HepG2 (cell line): Measurements from ENCODE around the gene PRICKLE2. TPM values are rescaled to one million over a fixed set of nuclear protein-coding genes. Genes with fewer than 3 reads are reported as not detected.

ENCODE experiments used
- ATAC-seq: fragments of 200-7000 bp; cut with Tn5 transposase; 3 replicates; pipeline ENCODE4 v1.9.1; 2020; ENCODE audit warnings: mild to moderate bottlenecking, moderate library complexity
- BruUV-seq: library from RNA; stranded (reverse); fragments of 400-500 nt; replicated peaks from 2 replicates; lab custom pipeline; 2021; lab: Mats Ljungman, UMichigan
- CTCF ChIA-PET: fragments of 300-600 bp; formaldehyde crosslinking; extraction: SDS; loops from one replicate; lab custom pipeline; 2021; ENCODE audit warnings: low total read pairs, inconsistent platforms, low intra/inter-chr PET ratio; lab: Yijun Ruan, JAX
- POLR2A ChIA-PET: fragments of 350-600 bp; sonication (Branson Sonifier 250); formaldehyde crosslinking; loops from one replicate; lab custom pipeline; 2020; ENCODE audit warnings: antibody characterized with exemption, inconsistent platforms; lab: Yijun Ruan, JAX
- DNase-seq: peaks from one replicate; pipeline ENCODE4 v3.0.0-alpha.2; 2015; ENCODE audit warnings: low spot score
- FAIRE-seq: peaks from 3 replicates; lab custom pipeline; 2011; peaks lifted over from hg19 to GRCh38; lab: Jason Lieb, UNC
- H2AFZ ChIP-seq: one replicate; pipeline ENCODE4 v1.6.1; 2011; ENCODE audit warnings: low read length, inconsistent platforms
- H3K27ac ChIP-seq: fragments of 300-600 bp; 3 replicates; pipeline ENCODE4 v1.8.0; 2011; ENCODE audit warnings: mixed run types, mild to moderate bottlenecking, mixed read lengths, low read length, inconsistent platforms; ENCODE audit not compliant: insufficient read depth; ENCODE audit errors: extremely low read length
- H3K27me3 ChIP-seq, 2 experiments: fragments of 200-600 bp in 1 of 2; 2 replicates in 1 of 2; 3 replicates in 1 of 2; pipeline versions ENCODE4 v1.6.0 to v1.8.0; 2011; ENCODE audit warnings: low read length in 2 of 2, mild to moderate bottlenecking in 2 of 2, moderate library complexity in 2 of 2, inconsistent platforms in 1 of 2; ENCODE audit not compliant: insufficient read depth in 2 of 2, control insufficient read depth in 1 of 2
- H3K36me3 ChIP-seq, 2 experiments: fragments of 200-600 bp in 1 of 2; replicated peaks in 1 of 2; 2 replicates in 1 of 2; 3 replicates in 1 of 2; pipeline versions ENCODE4 v1.5.1 to v1.8.0; 2011; ENCODE audit warnings: low read length in 2 of 2, inconsistent platforms in 1 of 2; ENCODE audit not compliant: insufficient read depth in 2 of 2, control insufficient read depth in 1 of 2
- H3K4me1 ChIP-seq: 2 replicates; pipeline ENCODE4 v1.5.1; 2012; ENCODE audit warnings: low read length, inconsistent platforms; ENCODE audit not compliant: insufficient read depth
- H3K4me2 ChIP-seq: 2 replicates; pipeline ENCODE4 v1.6.0; 2011; ENCODE audit warnings: low read depth, low read length, inconsistent platforms
- H3K4me3 ChIP-seq, 3 experiments: fragments of 200-600 bp in 1 of 3; sonication (generic), shearing (Covaris generic) in 1 of 3; replicated peaks in 1 of 3; 2 replicates each; pipeline ENCODE4 v1.5.1; 2011 to 2016; ENCODE audit warnings: low read length in 3 of 3, inconsistent platforms in 2 of 3, low read depth in 2 of 3, mild to moderate bottlenecking in 2 of 3, control low read depth in 1 of 3, mixed read lengths in 1 of 3; ENCODE audit not compliant: insufficient read depth in 1 of 3
- H3K79me2 ChIP-seq: one replicate; pipeline ENCODE4 v1.6.1; 2011; ENCODE audit warnings: low read length, inconsistent platforms; ENCODE audit not compliant: insufficient read depth
- H3K9ac ChIP-seq: 2 replicates; pipeline ENCODE4 v1.6.0; 2011; ENCODE audit warnings: mild to moderate bottlenecking, low read depth, low read length, inconsistent platforms; ENCODE audit not compliant: insufficient read depth
- H3K9me3 ChIP-seq: 2 replicates; pipeline ENCODE4 v1.5.1; 2012; ENCODE audit warnings: mild to moderate bottlenecking, low read length
- H4K20me1 ChIP-seq: 2 replicates; pipeline ENCODE4 v1.6.0; 2011; ENCODE audit warnings: inconsistent platforms, mild to moderate bottlenecking, low read length, moderate library complexity; ENCODE audit not compliant: insufficient read depth
- CREB1 ChIP-seq, 2 experiments: fragments of 450-650 bp in 1 of 2; IDR thresholded peaks; 2 replicates each; pipeline ENCODE4 v1.6.1; 2016 to 2017; ENCODE audit warnings: control low read depth in 1 of 2, mild to moderate bottlenecking in 1 of 2, missing compliant biosample characterization in 1 of 2, missing genetic modification characterization in 1 of 2
- HOXA3 ChIP-seq: sonication (generic); formaldehyde crosslinking; IDR thresholded peaks from 2 replicates; pipeline ENCODE4 v1.5.0; 2020; ENCODE audit warnings: missing genetic modification reagents
- PAX8 ChIP-seq: sonication (generic); formaldehyde crosslinking; IDR thresholded peaks from 2 replicates; pipeline ENCODE4 v1.8.0; 2022; ENCODE audit warnings: mild to moderate bottlenecking, missing genetic modification reagents, borderline replicate concordance
- TEAD3 ChIP-seq: optimal IDR thresholded peaks from 2 replicates; pipeline ENCODE3; 2016; ENCODE audit warnings: borderline replicate concordance
- ZNF292 ChIP-seq: sonication (generic); formaldehyde crosslinking; IDR thresholded peaks from 2 replicates; pipeline ENCODE4 v1.8.1; 2022; ENCODE audit warnings: mild to moderate bottlenecking, low read depth, missing genetic modification reagents, borderline replicate concordance
- ZNF501 ChIP-seq: sonication (generic); formaldehyde crosslinking; IDR thresholded peaks from 2 replicates; pipeline ENCODE4 v1.5.1; 2020; ENCODE audit warnings: mild to moderate bottlenecking, moderate library complexity, missing genetic modification reagents
- ZNF816 ChIP-seq: sonication (generic); formaldehyde crosslinking; IDR thresholded peaks from 2 replicates; pipeline ENCODE4 v1.8.0; 2022; ENCODE audit warnings: missing genetic modification reagents, mild to moderate bottlenecking, borderline replicate concordance
- ZSCAN29 ChIP-seq: sonication (generic); formaldehyde crosslinking; conservative IDR thresholded peaks from 2 replicates; pipeline ENCODE4 v1.4.0; 2020; ENCODE audit warnings: mild to moderate bottlenecking, missing genetic modification reagents
- WGBS: methylation state at CpG from one replicate; pipeline ENCODE4 v1.1.6; 2017; ENCODE audit warnings: low lambda C conversion rate; 5-methylcytosine and 5-hydroxymethylcytosine counted together
- in situ Hi-C: cut with HindIII; loops from 2 replicates; pipeline ENCODE4 v1.10.0; 2017; ENCODE audit warnings: low pct_unique_long_range_greater_than_20kb; ENCODE audit not compliant: extremely low pct_ligation_motif_present
- intact Hi-C: fragments of 100-400 bp; cut with micrococcal nuclease; formaldehyde crosslinking; loops from one replicate; pipeline ENCODE4 v1.10.0; 2022; ENCODE audit not compliant: unreplicated experiment
- polyA plus RNA-seq, 8 experiments: library from polyadenylated mRNA; depleted of rRNA in 3 of 8; stranded (reverse) in 7 of 8; unstranded in 1 of 8; fragments of >200 nt; fragmentation: Illumina TruSeq in 4 of 8; extraction: Trizol in 4 of 8; gene quantifications; 2 replicates each; pipeline versions ENCODE4 v1.2.1 to v1.2.3, GENCODE V29; 2011 to 2016; ENCODE audit warnings: low read depth in 4 of 8, missing spikeins in 1 of 8, mixed read lengths in 1 of 8; ENCODE audit not compliant: insufficient read depth in 1 of 8
- total RNA-seq, 5 experiments: library from RNA; depleted of rRNA; stranded (reverse); fragments of >200 nt; fragmentation: Illumina TruSeq; extraction: Trizol; gene quantifications; 2 replicates each; pipeline ENCODE4 v1.2.3, GENCODE V29; 2016; ENCODE audit warnings: low read depth in 1 of 5
- TF ChIP-seq, protein P1 (sequence below): sonication (generic); formaldehyde crosslinking; IDR thresholded peaks from 2 replicates; pipeline ENCODE4 v1.4.0; 2020; ENCODE audit warnings: missing genetic modification reagents, borderline replicate concordance
- TF ChIP-seq, protein P2 (sequence below): sonication (generic); formaldehyde crosslinking; IDR thresholded peaks from 2 replicates; pipeline ENCODE4 v1.8.0; 2022; ENCODE audit warnings: missing genetic modification reagents, mild to moderate bottlenecking, borderline replicate concordance
- TF ChIP-seq, protein P3 (sequence below): sonication (generic); formaldehyde crosslinking; IDR thresholded peaks from 2 replicates; pipeline ENCODE4 v1.8.1; 2023; ENCODE audit warnings: mild to moderate bottlenecking, missing genetic modification reagents
- TF ChIP-seq, protein P4 (sequence below): IDR thresholded peaks from 2 replicates; pipeline ENCODE4 v1.6.1; 2016; ENCODE audit warnings: missing compliant biosample characterization, missing genetic modification reagents, borderline replicate concordance

PRICKLE2 gene
- total and polyA plus RNA-seq, 2 of the 13 experiments (the other 11 are each of a cell fraction or from before 2014, with no cell fraction given) = 0.01 to 0.07 TPM

DNA sequence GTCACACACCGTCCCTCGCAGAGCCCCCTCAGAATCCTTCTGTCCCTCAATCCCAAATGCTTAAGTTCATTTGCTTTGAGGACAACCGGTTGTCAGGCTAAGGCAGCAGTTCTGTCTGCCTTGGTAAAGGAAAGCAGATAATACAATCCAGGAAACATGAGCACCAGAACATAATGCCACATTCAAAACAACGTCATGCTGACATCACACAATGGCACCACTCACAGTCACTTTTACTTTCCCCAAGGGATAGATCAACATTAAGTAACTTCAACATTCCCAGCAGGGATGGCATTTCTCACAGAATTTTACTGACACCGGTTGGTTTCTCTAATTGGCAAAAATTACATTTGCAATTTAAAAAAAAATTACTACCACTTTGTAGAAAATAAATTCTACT, 127.3 kb downstream of the PRICKLE2 start:
- H3K4me3 ChIP-seq = no peak overlapping the region

DNA sequence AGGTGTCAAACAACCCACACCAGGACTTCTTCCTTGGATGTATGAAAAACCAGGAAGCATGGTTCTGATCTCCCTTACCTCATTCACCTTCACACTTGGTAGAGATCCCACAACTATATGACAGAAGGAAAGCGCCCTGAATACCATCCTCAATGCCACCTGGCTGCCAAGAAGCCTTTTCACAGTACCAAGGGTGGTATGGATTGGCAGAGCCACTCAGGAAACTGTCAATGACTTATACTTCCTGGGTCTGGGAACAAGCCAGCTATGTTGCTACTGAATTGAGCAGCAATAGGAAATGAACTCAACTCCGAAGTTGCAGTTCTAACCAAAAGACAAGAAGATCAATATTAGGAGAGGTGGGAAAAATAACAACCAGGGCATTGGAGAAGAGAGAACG, 129.5 kb downstream of the PRICKLE2 start:
- no peaks in the 10 kb centered on the region for H3K9me3 ChIP-seq
- H3K27ac ChIP-seq = no peak overlapping the region
- DNase-seq (no peak), ATAC-seq (no peak), FAIRE-seq (no peak)
- no TSS peak for BruUV-seq
- no peaks in the 10 kb centered on the region for H3K4me1 ChIP-seq
- intact Hi-C loops = no loop called here
- H3K4me3 ChIP-seq = no peak overlapping the region
- H3K9ac ChIP-seq = no peak overlapping the region
- no peaks in the 10 kb centered on the region for H3K36me3 ChIP-seq
- H2AFZ ChIP-seq = no peak overlapping the region
- 5% methylated on average over 2 of the region's 3 CpGs for WGBS
- ChIA-PET CTCF (no interaction called here), POLR2A (no interaction called here)
- no peaks in the 10 kb centered on the region for H4K20me1 ChIP-seq
- no peaks in the 10 kb centered on the region for H3K27me3 ChIP-seq
- in situ Hi-C loops = no loop called here
- no peaks in the 10 kb centered on the region for H3K79me2 ChIP-seq
- no peak overlapping the region for H3K4me2 ChIP-seq
- no peak for TF ChIP-seq ZSCAN29 (CRISPR knock-in tag)
- TF ChIP-seq, protein P1, sequence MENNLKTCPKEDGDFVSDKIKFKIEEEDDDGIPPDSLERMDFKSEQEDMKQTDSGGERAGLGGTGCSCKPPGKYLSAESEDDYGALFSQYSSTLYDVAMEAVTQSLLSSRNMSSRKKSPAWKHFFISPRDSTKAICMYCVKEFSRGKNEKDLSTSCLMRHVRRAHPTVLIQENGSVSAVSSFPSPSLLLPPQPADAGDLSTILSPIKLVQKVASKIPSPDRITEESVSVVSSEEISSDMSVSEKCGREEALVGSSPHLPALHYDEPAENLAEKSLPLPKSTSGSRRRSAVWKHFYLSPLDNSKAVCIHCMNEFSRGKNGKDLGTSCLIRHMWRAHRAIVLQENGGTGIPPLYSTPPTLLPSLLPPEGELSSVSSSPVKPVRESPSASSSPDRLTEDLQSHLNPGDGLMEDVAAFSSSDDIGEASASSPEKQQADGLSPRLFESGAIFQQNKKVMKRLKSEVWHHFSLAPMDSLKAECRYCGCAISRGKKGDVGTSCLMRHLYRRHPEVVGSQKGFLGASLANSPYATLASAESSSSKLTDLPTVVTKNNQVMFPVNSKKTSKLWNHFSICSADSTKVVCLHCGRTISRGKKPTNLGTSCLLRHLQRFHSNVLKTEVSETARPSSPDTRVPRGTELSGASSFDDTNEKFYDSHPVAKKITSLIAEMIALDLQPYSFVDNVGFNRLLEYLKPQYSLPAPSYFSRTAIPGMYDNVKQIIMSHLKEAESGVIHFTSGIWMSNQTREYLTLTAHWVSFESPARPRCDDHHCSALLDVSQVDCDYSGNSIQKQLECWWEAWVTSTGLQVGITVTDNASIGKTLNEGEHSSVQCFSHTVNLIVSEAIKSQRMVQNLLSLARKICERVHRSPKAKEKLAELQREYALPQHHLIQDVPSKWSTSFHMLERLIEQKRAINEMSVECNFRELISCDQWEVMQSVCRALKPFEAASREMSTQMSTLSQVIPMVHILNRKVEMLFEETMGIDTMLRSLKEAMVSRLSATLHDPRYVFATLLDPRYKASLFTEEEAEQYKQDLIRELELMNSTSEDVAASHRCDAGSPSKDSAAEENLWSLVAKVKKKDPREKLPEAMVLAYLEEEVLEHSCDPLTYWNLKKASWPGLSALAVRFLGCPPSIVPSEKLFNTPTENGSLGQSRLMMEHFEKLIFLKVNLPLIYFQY (CRISPR knock-in tag) = no peak
- no peak for TF ChIP-seq ZNF292
- no peak for TF ChIP-seq PAX8 (CRISPR knock-in tag)
- TF ChIP-seq, protein P2, sequence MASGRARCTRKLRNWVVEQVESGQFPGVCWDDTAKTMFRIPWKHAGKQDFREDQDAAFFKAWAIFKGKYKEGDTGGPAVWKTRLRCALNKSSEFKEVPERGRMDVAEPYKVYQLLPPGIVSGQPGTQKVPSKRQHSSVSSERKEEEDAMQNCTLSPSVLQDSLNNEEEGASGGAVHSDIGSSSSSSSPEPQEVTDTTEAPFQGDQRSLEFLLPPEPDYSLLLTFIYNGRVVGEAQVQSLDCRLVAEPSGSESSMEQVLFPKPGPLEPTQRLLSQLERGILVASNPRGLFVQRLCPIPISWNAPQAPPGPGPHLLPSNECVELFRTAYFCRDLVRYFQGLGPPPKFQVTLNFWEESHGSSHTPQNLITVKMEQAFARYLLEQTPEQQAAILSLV (CRISPR knock-in tag) = no peak
- no peak for TF ChIP-seq TEAD3 (CRISPR knock-in tag)
- TF ChIP-seq ZNF501 (CRISPR knock-in tag) = no peak
- TF ChIP-seq, protein P3, sequence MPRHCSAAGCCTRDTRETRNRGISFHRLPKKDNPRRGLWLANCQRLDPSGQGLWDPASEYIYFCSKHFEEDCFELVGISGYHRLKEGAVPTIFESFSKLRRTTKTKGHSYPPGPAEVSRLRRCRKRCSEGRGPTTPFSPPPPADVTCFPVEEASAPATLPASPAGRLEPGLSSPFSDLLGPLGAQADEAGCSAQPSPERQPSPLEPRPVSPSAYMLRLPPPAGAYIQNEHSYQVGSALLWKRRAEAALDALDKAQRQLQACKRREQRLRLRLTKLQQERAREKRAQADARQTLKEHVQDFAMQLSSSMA = no peak
- TF ChIP-seq ZNF816 (CRISPR knock-in tag) = no peak
- TF ChIP-seq, protein P4, sequence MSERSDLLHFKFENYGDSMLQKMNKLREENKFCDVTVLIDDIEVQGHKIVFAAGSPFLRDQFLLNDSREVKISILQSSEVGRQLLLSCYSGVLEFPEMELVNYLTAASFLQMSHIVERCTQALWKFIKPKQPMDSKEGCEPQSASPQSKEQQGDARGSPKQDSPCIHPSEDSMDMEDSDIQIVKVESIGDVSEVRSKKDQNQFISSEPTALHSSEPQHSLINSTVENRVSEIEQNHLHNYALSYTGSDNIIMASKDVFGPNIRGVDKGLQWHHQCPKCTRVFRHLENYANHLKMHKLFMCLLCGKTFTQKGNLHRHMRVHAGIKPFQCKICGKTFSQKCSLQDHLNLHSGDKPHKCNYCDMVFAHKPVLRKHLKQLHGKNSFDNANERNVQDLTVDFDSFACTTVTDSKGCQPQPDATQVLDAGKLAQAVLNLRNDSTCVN (CRISPR knock-in tag) = no peak

More for the DNA sequence above, 127.3 kb downstream of the PRICKLE2 start:
- CTCF ChIA-PET = no interaction called here
- Histone ChIP-seq H3K4me2 (no peak overlapping the region), H3K36me3 (no peaks in the 10 kb centered on the region), H4K20me1 (no peaks in the 10 kb centered on the region), H3K9me3 (no peaks in the 10 kb centered on the region), H3K27me3 (no peaks in the 10 kb centered on the region), H3K79me2 (no peaks in the 10 kb centered on the region), H3K9ac (no peak overlapping the region), H3K27ac (no peak overlapping the region), H2AFZ (no peak overlapping the region), H3K4me1 (no peaks in the 10 kb centered on the region)
- BruUV-seq = no TSS peak
- 68% methylated on average over 5 of the region's 5 CpGs for WGBS
- in situ Hi-C loops = no loop called here
- intact Hi-C loops = no loop called here
- ATAC-seq = no peak
- POLR2A ChIA-PET = no interaction called here
- peak; percentile 55 for TF ChIP-seq CREB1 (IDR thresholded peaks at IDR 0.05)
- TF ChIP-seq CREB1 (CRISPR knock-in tag; IDR thresholded peaks at IDR 0.05) = no peak
- TF ChIP-seq HOXA3 = no peak
- DNase-seq = no peak
- no peak for FAIRE-seq
